22Rv1 (cell line): Measurements from ENCODE around the gene TM4SF5.
A peak's percentile ranks its signal among the peaks of the same experiment; 100 is the strongest.

Source experiments
- H3K27ac ChIP-seq: fragments of 450-650 bp; 2 replicates; pipeline ENCODE4 v1.5.1; 2017
- ZFX ChIP-seq: fragments of 450-650 bp; IDR thresholded peaks from 2 replicates; pipeline ENCODE4 v1.6.1; 2017; ENCODE audit warnings: antibody characterized with exemption, borderline replicate concordance
- TF ChIP-seq, protein P1 (sequence below): fragments of 450-650 bp; IDR thresholded peaks from 2 replicates; pipeline ENCODE4 v1.5.1; 2017; ENCODE audit warnings: mild to moderate bottlenecking

The TM4SF5 gene, protein sequence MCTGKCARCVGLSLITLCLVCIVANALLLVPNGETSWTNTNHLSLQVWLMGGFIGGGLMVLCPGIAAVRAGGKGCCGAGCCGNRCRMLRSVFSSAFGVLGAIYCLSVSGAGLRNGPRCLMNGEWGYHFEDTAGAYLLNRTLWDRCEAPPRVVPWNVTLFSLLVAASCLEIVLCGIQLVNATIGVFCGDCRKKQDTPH

GRCh38 chr17:4771519-4772234 is at the start of gene TM4SF5:
TSS of gene TM4SF5 (plus strand) at chr17:4771886. CDS start at chr17:4771923, 37 bp downstream.
- no peak for TF ChIP-seq ZFX
- TF ChIP-seq, protein P1, sequence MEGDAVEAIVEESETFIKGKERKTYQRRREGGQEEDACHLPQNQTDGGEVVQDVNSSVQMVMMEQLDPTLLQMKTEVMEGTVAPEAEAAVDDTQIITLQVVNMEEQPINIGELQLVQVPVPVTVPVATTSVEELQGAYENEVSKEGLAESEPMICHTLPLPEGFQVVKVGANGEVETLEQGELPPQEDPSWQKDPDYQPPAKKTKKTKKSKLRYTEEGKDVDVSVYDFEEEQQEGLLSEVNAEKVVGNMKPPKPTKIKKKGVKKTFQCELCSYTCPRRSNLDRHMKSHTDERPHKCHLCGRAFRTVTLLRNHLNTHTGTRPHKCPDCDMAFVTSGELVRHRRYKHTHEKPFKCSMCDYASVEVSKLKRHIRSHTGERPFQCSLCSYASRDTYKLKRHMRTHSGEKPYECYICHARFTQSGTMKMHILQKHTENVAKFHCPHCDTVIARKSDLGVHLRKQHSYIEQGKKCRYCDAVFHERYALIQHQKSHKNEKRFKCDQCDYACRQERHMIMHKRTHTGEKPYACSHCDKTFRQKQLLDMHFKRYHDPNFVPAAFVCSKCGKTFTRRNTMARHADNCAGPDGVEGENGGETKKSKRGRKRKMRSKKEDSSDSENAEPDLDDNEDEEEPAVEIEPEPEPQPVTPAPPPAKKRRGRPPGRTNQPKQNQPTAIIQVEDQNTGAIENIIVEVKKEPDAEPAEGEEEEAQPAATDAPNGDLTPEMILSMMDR = no peak
- H3K27ac ChIP-seq = no peak within 1 kb of the TSS

- TF ChIP-seq, protein P1 = no peak
- no peak for TF ChIP-seq ZFX
- H3K27ac ChIP-seq = peak overlapping the region; percentile 84
These were observed 48.9 kb upstream of the TM4SF5 start for GRCh38 chr17:4722678-4723240.

DNA sequence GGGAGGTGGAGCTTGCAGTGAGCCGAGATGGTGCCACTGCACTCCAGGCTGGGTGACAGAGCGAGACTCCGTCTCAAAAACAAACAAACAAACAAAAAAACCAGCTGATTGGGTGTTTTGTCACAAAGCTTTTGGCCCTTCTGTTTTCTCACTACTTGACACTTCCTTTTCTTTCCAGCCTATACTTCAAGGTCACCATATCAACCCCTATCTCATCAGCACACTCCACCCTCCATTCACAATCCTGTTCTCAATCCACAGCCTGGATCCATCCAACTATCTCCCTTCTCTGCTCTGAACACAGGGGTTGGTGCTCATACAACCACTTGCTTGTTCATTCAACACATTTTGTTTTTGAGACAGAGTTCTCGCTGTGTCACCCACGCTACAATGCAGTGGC is 47.0 kb upstream of the TM4SF5 start:
- TF ChIP-seq, protein P1 = no peak
- TF ChIP-seq ZFX = no peak

DNA sequence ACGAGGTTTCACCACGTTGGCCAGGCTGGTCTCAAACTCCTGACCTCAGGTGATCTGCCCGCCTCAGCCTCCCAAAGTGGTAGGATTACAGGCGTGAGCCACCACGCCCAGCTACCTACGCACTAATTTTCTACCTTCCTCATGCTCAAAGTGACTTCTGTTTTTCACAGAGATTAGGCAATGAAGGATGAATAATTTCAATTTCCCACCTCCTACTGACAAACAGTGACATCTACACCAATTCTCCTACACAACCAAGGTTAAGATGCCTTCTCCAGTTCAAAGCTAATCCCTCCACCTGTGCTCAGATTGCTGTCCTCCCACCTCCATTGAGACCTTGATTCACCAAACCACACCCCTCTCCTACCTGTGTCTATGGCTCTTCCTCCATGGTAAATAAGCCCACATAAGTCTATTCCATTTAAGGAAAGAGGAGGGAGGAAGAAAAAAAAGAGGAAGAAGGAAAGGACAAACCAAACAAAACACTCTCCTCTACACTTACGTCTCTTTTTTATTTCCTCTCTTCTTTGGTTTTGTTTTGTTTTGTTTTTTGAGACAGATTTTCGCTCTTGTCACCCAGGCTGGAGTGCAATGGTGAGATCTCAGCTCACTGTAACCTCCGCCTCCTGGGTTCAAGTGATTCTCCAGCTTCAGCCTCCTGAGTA is 45.9 kb upstream of the TM4SF5 start:
- TF ChIP-seq, protein P1 = no peak
- TF ChIP-seq ZFX = no peak
- no peak overlapping the region for H3K27ac ChIP-seq

More for the DNA sequence above, 47.0 kb upstream of the TM4SF5 start:
- no peak overlapping the region for H3K27ac ChIP-seq

- TF ChIP-seq, protein P1 = no peak
- TF ChIP-seq ZFX = no peak
- H3K27ac ChIP-seq = no peak overlapping the region
These were observed 43.6 kb upstream of the TM4SF5 start for GRCh38 chr17:4728124-4728523.

DNA sequence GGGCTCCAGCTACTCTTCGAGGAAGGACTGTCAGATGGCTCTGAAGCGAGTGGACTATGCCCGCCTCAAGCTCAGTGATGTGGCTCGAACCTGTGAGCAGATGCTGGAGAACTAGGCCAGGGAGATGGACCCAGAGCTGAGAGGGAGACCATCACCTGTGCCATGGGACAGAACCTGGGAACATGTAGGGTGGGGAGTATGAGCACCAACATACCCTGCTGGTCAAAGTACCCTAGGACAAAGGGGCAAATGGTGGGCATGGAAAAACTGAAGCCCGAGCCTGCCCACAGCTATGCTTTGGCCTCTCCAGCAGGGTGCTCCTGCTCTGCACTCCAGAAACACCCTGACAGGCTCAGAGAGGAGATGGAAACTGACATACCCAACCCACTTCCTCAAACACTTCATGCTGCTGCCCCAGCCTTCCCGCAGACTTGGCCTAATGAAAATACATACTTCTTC is 38.6 kb upstream of the TM4SF5 start:
- TF ChIP-seq, protein P1 = no peak
- no peak for TF ChIP-seq ZFX
- H3K27ac ChIP-seq = no peak overlapping the region
